ENCODE data around the gene ADAP1.

GRCh38 chr7:954330-955238 is at the start of gene ADAP1:
- peak in 1 of 3 donors; percentile 12 for TF ChIP-seq CTCF (IDR thresholded peaks at IDR 0.05)
- TF ChIP-seq POLR2A (IDR thresholded peaks at IDR 0.05): no peak
- TF ChIP-seq EP300 (IDR thresholded peaks at IDR 0.05): no peak
